ENCODE data around the gene GKAP1. TPM values are rescaled to one million over a fixed set of nuclear protein-coding genes. Genes with fewer than 3 reads are reported as not detected.

GKAP1 gene
- total RNA-seq, 4 donors from 2014 or later: 7.5 to 22.3 (median 10.7) TPM

- Histone ChIP-seq H3K4me1 (no peaks in the 10 kb centered on the region), H3K36me3 (no peaks in the 10 kb centered on the region), H3K27me3 (no peaks in the 10 kb centered on the region), H3K27ac (no peak overlapping the region), H3K9me3 (peaks cover 0 to 6% (median 0%) of the 10 kb centered on the region in 4 donors), H3K4me3 (no peak overlapping the region)
- DNase-seq: no peak
- TF ChIP-seq POLR2A (IDR thresholded peaks at IDR 0.05): no peak
- TF ChIP-seq, protein P1, sequence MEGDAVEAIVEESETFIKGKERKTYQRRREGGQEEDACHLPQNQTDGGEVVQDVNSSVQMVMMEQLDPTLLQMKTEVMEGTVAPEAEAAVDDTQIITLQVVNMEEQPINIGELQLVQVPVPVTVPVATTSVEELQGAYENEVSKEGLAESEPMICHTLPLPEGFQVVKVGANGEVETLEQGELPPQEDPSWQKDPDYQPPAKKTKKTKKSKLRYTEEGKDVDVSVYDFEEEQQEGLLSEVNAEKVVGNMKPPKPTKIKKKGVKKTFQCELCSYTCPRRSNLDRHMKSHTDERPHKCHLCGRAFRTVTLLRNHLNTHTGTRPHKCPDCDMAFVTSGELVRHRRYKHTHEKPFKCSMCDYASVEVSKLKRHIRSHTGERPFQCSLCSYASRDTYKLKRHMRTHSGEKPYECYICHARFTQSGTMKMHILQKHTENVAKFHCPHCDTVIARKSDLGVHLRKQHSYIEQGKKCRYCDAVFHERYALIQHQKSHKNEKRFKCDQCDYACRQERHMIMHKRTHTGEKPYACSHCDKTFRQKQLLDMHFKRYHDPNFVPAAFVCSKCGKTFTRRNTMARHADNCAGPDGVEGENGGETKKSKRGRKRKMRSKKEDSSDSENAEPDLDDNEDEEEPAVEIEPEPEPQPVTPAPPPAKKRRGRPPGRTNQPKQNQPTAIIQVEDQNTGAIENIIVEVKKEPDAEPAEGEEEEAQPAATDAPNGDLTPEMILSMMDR (IDR thresholded peaks at IDR 0.05): no peak
Observed at GRCh38 chr9:83724436-83724835, 93.1 kb downstream of the GKAP1 start.

DNA sequence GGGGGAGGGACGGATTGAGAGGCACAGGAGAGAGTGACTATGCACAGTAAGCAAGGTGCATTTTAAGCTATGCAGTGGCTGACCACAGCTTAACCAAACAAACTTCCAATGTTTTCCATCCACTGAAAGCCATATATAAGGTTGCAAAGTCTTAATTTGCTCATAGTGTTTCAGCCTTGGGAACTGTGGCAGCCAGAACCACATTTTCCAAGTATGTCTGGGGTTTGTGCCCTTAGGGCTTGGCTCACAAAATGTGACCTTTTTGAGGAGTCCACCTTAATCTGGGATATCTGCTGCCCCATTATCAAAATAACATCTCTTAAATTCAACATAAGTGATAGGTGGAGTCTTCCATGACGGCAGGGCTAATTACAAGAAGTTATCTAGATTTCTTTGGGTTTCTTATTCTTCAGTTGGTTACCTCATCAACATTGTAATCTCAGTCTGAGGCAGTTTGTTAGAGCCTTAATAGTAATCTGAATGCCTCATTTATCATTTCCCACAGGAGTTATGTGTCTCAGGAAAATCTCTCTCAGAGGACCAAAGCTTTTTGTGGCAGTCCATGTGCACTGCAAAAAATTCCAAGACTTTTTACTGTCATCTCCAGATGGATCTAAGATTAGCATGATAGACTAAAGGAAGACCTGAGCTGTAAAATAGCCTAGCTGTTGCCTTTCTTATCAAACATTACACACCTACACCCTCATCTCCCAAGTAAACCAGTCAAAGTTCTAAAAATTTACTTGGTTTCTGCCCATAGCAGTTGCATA lies 94.7 kb downstream of the GKAP1 start:
- peaks cover 0 to 6% (median 0%) of the 10 kb centered on the region in 4 donors for H3K9me3 ChIP-seq
- TF ChIP-seq, protein P1 (IDR thresholded peaks at IDR 0.05): no peak
- TF ChIP-seq POLR2A (IDR thresholded peaks at IDR 0.05): no peak
- DNase-seq: no peak

DNA sequence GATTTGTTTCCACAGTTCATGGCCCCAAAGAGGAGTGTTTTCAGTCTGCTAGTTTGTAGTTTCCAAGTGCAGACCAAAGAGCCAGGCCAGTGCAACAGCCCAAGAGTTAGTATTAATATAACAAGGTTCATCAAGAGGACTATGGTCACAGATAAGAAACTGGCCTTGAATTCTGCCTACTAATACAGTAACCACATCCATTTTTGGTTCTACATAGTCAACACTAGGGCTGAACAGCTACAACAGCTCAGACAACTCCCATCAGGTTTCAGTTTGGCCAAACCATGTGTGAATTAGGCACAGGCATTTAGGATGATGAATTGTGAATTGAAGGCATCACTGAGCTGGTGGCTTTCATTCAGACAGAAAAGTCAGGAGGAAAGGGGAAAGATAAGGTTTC lies 96.1 kb downstream of the GKAP1 start:
- H3K4me3 ChIP-seq: no peak overlapping the region
- no peaks in the 10 kb centered on the region for H3K36me3 ChIP-seq
- no peaks in the 10 kb centered on the region for H3K4me1 ChIP-seq
- TF ChIP-seq, protein P1 (IDR thresholded peaks at IDR 0.05): no peak
- no peak for TF ChIP-seq POLR2A (IDR thresholded peaks at IDR 0.05)
- DNase-seq: no peak
- H3K9me3 ChIP-seq: peaks cover 0 to 6% (median 0%) of the 10 kb centered on the region in 4 donors
- H3K27me3 ChIP-seq: no peaks in the 10 kb centered on the region
- H3K27ac ChIP-seq: no peak overlapping the region

More for the DNA sequence above, 94.7 kb downstream of the GKAP1 start:
- H3K4me3 ChIP-seq: no peak overlapping the region
- H3K4me1 ChIP-seq: no peaks in the 10 kb centered on the region
- H3K27ac ChIP-seq: no peak overlapping the region
- H3K27me3 ChIP-seq: no peaks in the 10 kb centered on the region
- H3K36me3 ChIP-seq: no peaks in the 10 kb centered on the region

DNA sequence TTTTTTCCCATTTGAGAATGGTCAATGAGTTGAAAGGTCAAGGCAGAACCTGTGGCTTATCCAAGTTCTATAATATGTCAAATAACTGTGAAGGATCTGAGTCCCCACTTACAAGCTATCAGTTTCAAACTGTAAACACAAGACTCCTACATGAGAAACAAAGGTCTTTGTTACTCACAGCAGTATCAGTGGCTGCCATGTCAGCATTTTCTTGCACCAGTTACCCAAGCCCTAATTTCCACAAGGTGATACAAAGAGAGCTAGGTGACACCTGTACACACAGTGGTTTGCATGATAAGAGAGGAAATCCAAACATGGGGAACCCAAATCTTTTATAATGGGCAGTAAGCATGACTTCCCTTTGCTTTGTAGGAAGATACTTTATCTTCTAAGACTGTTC lies 101.8 kb downstream of the GKAP1 start:
- no peaks in the 10 kb centered on the region for H3K27me3 ChIP-seq
- H3K4me1 ChIP-seq: no peaks in the 10 kb centered on the region
- TF ChIP-seq POLR2A (IDR thresholded peaks at IDR 0.05): no peak
- TF ChIP-seq, protein P1 (IDR thresholded peaks at IDR 0.05): no peak
- no peak overlapping the region for H3K27ac ChIP-seq
- no peak overlapping the region for H3K4me3 ChIP-seq
- DNase-seq: no peak
- H3K36me3 ChIP-seq: no peaks in the 10 kb centered on the region
- no peaks in the 10 kb centered on the region for H3K9me3 ChIP-seq

DNA sequence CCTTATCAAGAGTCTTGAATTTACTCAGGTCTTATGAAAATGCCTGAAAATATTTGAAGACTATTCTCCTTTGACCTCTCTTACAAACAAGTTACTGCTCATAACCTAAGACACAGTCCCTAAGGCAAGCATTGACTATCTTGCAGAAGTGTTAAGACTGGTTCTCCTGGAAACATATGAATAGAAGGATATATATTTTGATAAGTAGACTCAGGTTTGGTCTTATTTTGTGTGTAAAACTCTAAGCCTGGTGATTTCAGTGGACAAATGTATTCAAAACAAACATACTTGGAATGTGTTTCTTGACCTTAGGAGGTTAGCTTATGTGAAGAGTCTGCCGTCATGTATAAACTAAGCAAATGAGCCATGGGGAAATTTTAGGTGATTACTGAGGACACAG lies 102.3 kb downstream of the GKAP1 start:
- TF ChIP-seq, protein P1 (IDR thresholded peaks at IDR 0.05): no peak
- TF ChIP-seq POLR2A (IDR thresholded peaks at IDR 0.05): no peak
- Histone ChIP-seq H3K36me3 (no peaks in the 10 kb centered on the region), H3K4me3 (no peak overlapping the region), H3K9me3 (no peaks in the 10 kb centered on the region), H3K4me1 (no peaks in the 10 kb centered on the region), H3K27me3 (no peaks in the 10 kb centered on the region), H3K27ac (no peak overlapping the region)
- no peak for DNase-seq
